H9 (cell line): ENCODE data around the gene DOCK7. TPM values are rescaled to one million over a fixed set of nuclear protein-coding genes. Genes with fewer than 3 reads are reported as not detected.

ENCODE experiments used
- DNase-seq: peaks from one replicate; pipeline ENCODE4 v3.0.0-alpha.2; 2017
- H2AFZ ChIP-seq: one replicate; pipeline ENCODE4 v1.6.1; 2013; ENCODE audit warnings: mild to moderate bottlenecking, low read length, control low read depth, moderate library complexity
- H2AK5ac ChIP-seq: 2 replicates; pipeline ENCODE4 v1.6.1; 2013; ENCODE audit warnings: low read length, control low read depth, mixed read lengths; ENCODE audit not compliant: insufficient read length
- H2BK120ac ChIP-seq: one replicate; pipeline ENCODE4 v1.6.1; 2013; ENCODE audit warnings: low read depth, mild to moderate bottlenecking, low read length, control low read depth, inconsistent platforms; ENCODE audit not compliant: poor library complexity, severe bottlenecking
- H2BK12ac ChIP-seq: 2 replicates; pipeline ENCODE4 v1.6.1; 2013; ENCODE audit warnings: low read length, control low read depth, mixed read lengths, low read depth; ENCODE audit not compliant: insufficient read length
- H2BK15ac ChIP-seq: 2 replicates; pipeline ENCODE4 v1.6.1; 2013; ENCODE audit warnings: low read depth, low read length, control low read depth
- H2BK20ac ChIP-seq: one replicate; pipeline ENCODE4 v1.6.1; 2013; ENCODE audit warnings: low read depth, mild to moderate bottlenecking, low read length, control low read depth, inconsistent platforms; ENCODE audit not compliant: poor library complexity, severe bottlenecking
- H2BK5ac ChIP-seq: 2 replicates; pipeline ENCODE4 v1.6.1; 2013; ENCODE audit warnings: low read length, control low read depth, mixed read lengths; ENCODE audit not compliant: insufficient read length
- H3K14ac ChIP-seq: 2 replicates; pipeline ENCODE4 v1.6.1; 2013; ENCODE audit warnings: low read length, control low read depth; ENCODE audit not compliant: insufficient read depth
- H3K18ac ChIP-seq: 2 replicates; pipeline ENCODE4 v1.6.1; 2013; ENCODE audit warnings: low read depth, mild to moderate bottlenecking, mixed read lengths, low read length, control low read depth; ENCODE audit not compliant: insufficient read length
- H3K23ac ChIP-seq: 2 replicates; pipeline ENCODE4 v1.6.1; 2013; ENCODE audit warnings: low read length, control low read depth, mixed read lengths, low read depth; ENCODE audit not compliant: insufficient read length
- H3K23me2 ChIP-seq: 2 replicates; pipeline ENCODE4 v1.6.1; 2013; ENCODE audit warnings: low read depth, mild to moderate bottlenecking, mixed read lengths, low read length, control low read depth; ENCODE audit not compliant: insufficient read length, poor library complexity, severe bottlenecking
- H3K27ac ChIP-seq: 2 replicates; pipeline ENCODE4 v1.5.1; 2013; ENCODE audit warnings: low read length, control low read depth, mixed read lengths, low read depth; ENCODE audit not compliant: insufficient read length
- H3K27me3 ChIP-seq: 2 replicates; pipeline ENCODE4 v1.6.1; 2013; ENCODE audit warnings: low read length, control low read depth, inconsistent platforms; ENCODE audit not compliant: insufficient read depth
- H3K4ac ChIP-seq: 2 replicates; pipeline ENCODE4 v1.6.1; 2013; ENCODE audit warnings: low read depth, mild to moderate bottlenecking, control low read depth, inconsistent platforms, low read length, moderate library complexity
- H3K4me1 ChIP-seq: 2 replicates; pipeline ENCODE4 v1.6.1; 2013; ENCODE audit warnings: low read length, control low read depth, inconsistent platforms; ENCODE audit not compliant: insufficient read depth
- H3K4me2 ChIP-seq: 2 replicates; pipeline ENCODE4 v1.6.1; 2013; ENCODE audit warnings: low read length, control low read depth, mixed read lengths; ENCODE audit not compliant: insufficient read length, insufficient read depth
- H3K56ac ChIP-seq: 2 replicates; pipeline ENCODE4 v1.6.1; 2013; ENCODE audit warnings: low read depth, mild to moderate bottlenecking, mixed read lengths, low read length, control low read depth; ENCODE audit not compliant: insufficient read length
- H3K79me1 ChIP-seq: 2 replicates; pipeline ENCODE4 v1.6.1; 2013; ENCODE audit warnings: low read depth, mild to moderate bottlenecking, moderate library complexity, low read length, control low read depth, inconsistent platforms; ENCODE audit not compliant: insufficient read depth, poor library complexity, severe bottlenecking
- H3K79me2 ChIP-seq: 2 replicates; pipeline ENCODE4 v1.6.1; 2013; ENCODE audit warnings: low read length, control low read depth, inconsistent platforms; ENCODE audit not compliant: insufficient read depth
- H3K9ac ChIP-seq: 2 replicates; pipeline ENCODE4 v1.6.1; 2013; ENCODE audit warnings: low read length, control low read depth, mixed read lengths; ENCODE audit not compliant: insufficient read length; ENCODE audit errors: extremely low read depth
- H3K9me3 ChIP-seq: one replicate; pipeline ENCODE4 v1.6.1; 2013; ENCODE audit warnings: low read depth, low read length, inconsistent platforms; ENCODE audit not compliant: control insufficient read depth
- H3T11ph ChIP-seq: one replicate; pipeline ENCODE4 v1.6.1; 2013; ENCODE audit warnings: mild to moderate bottlenecking, low read length, control low read depth, inconsistent platforms
- H4K20me1 ChIP-seq: one replicate; pipeline ENCODE4 v1.6.1; 2013; ENCODE audit not compliant: control insufficient read depth, insufficient read length, insufficient read depth
- H4K5ac ChIP-seq: 2 replicates; pipeline ENCODE4 v1.6.1; 2013; ENCODE audit warnings: low read depth, mild to moderate bottlenecking, mixed read lengths, low read length, control low read depth; ENCODE audit not compliant: insufficient read length
- H4K8ac ChIP-seq: replicated peaks from 2 replicates; pipeline ENCODE4 v1.6.1; 2013; ENCODE audit warnings: low read length, control low read depth, mixed read lengths, low read depth; ENCODE audit not compliant: insufficient read length
- H4K91ac ChIP-seq: 2 replicates; pipeline ENCODE4 v1.6.1; 2013; ENCODE audit warnings: low read depth, mild to moderate bottlenecking, moderate library complexity, mixed read lengths, low read length, control low read depth; ENCODE audit not compliant: insufficient read length
- H3K27ac Mint-ChIP-seq, 3 experiments: 2 replicates in 2 of 3; 3 replicates in 1 of 3; pipeline ENCODE4 v1.8.0; 2020 to 2021; ENCODE audit warnings: mixed read lengths in 3 of 3, mild to moderate bottlenecking in 1 of 3, moderate library complexity in 1 of 3
- H3K27me3 Mint-ChIP-seq: 2 replicates; pipeline ENCODE4 v1.8.0; 2021; ENCODE audit warnings: low read depth, mild to moderate bottlenecking, moderate library complexity, mixed read lengths
- H3K36me3 Mint-ChIP-seq, 3 experiments: 2 replicates in 2 of 3; 3 replicates in 1 of 3; pipeline ENCODE4 v1.8.0; 2020 to 2021; ENCODE audit warnings: low read depth in 3 of 3, mixed read lengths in 3 of 3; ENCODE audit not compliant: insufficient read depth in 1 of 3
- H3K4me1 Mint-ChIP-seq, 2 experiments: 2 replicates each; pipeline ENCODE4 v1.8.0; 2020; ENCODE audit warnings: mixed read lengths in 2 of 2
- H3K4me3 Mint-ChIP-seq, 2 experiments: 2 replicates in 1 of 2; 3 replicates in 1 of 2; pipeline ENCODE4 v1.8.0; 2020 to 2021; ENCODE audit warnings: mild to moderate bottlenecking in 2 of 2, mixed read lengths in 2 of 2, moderate library complexity in 1 of 2
- H3K9me3 Mint-ChIP-seq, 2 experiments: 2 replicates in 1 of 2; 3 replicates in 1 of 2; pipeline ENCODE4 v1.8.0; 2020; ENCODE audit warnings: mild to moderate bottlenecking in 2 of 2, mixed read lengths in 2 of 2, moderate library complexity in 1 of 2
- CTCF ChIP-seq: fragments of 200-600 bp; sonication (generic); conservative IDR thresholded peaks from 3 replicates; pipeline ENCODE4 v1.8.0; 2021; ENCODE audit warnings: antibody characterized with exemption, mild to moderate bottlenecking
- WGBS: extraction: QIAGEN DNeasy Blood & Tissue Kit; methylation state at CpG from one replicate; pipeline ENCODE4 v1.1.7; 2013; ENCODE audit warnings: missing lambda C conversion rate, low lambda C conversion rate, mixed read lengths; ENCODE audit not compliant: insufficient read length; ENCODE audit errors: extremely low coverage; 5-methylcytosine and 5-hydroxymethylcytosine counted together
- total RNA-seq: library from RNA; stranded (reverse); gene quantifications from 2 replicates; pipeline ENCODE4 v1.2.1, GENCODE V29; 2021

The DOCK7 gene
- total RNA-seq, 1 experiment from 2014 or later, result 36.8 TPM

DNA sequence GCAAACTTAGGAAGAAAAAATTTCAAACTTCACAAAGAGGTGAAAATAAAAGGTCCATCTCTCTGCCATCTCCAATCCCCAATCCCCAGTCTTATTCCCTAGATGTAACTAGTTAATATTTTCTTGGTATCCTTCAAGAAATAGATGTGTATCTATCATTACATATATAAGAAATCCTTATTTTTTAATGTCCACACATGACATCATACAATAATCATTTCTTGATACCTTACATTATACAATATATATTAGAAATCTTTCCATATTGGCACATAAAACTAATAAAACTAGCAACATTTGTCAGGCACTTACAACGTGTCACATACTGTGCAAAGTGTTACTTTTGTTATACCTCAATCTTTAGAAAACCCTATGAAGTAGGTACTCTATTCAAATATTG is 16.2 kb downstream of the DOCK7 start:
- H2AK5ac ChIP-seq, result no peak overlapping the region
- no peaks in the 10 kb centered on the region for H3K23me2 ChIP-seq
- Mint-ChIP-seq H3K27me3 (no peaks in the 10 kb centered on the region), H3K4me1 (peaks cover 28 to 32% of the 10 kb centered on the region in 2 experiments), H3K36me3 (peaks cover 1 to 5% (median 2%) of the 10 kb centered on the region in 3 experiments; a peak in 5 of 7 replicates), H3K27ac (no peak overlapping the region), H3K4me3 (no peak overlapping the region), H3K9me3 (no peaks in the 10 kb centered on the region)
- H4K8ac ChIP-seq, result no peak overlapping the region
- H2BK120ac ChIP-seq, result no peak overlapping the region
- H3K79me1 ChIP-seq, result no peaks in the 10 kb centered on the region
- no peak overlapping the region for H3K9ac ChIP-seq
- H4K91ac ChIP-seq, result no peak overlapping the region
- H4K5ac ChIP-seq, result no peak overlapping the region
- no peak overlapping the region for H3K23ac ChIP-seq
- H3K56ac ChIP-seq, result no peak overlapping the region
- H3K18ac ChIP-seq, result no peak overlapping the region
- H2AFZ ChIP-seq, result no peak overlapping the region
- DNase-seq, result no peak
- H3K9me3 ChIP-seq, result no peaks in the 10 kb centered on the region
- H3K27ac ChIP-seq, result no peak overlapping the region
- no peak overlapping the region for H2BK5ac ChIP-seq
- H3K79me2 ChIP-seq, result peaks cover 2% of the 10 kb centered on the region; the same call in 1 of the 2 replicates
- no peaks in the 10 kb centered on the region for H3K27me3 ChIP-seq
- H4K20me1 ChIP-seq, result no peaks in the 10 kb centered on the region
- no peak overlapping the region for H3K4me2 ChIP-seq
- H2BK20ac ChIP-seq, result no peak overlapping the region
- H3K14ac ChIP-seq, result no peak overlapping the region
- H3T11ph ChIP-seq, result no peak overlapping the region
- no peak for TF ChIP-seq CTCF
- H2BK12ac ChIP-seq, result no peak overlapping the region
- peaks cover 3% of the 10 kb centered on the region; the same call in 1 of the 2 replicates for H3K4me1 ChIP-seq
- WGBS, result no CpG with 5 or more reads among the region's 1 CpG
- no peak overlapping the region for H3K4ac ChIP-seq
- H2BK15ac ChIP-seq, result no peak overlapping the region
